Dedifferentiated amniotic fluid mesenchymal stem cell (primary cell): ENCODE data around the gene FN3KRP.
"Not testable (repeated sequence)": the region's sequence is repeated elsewhere in the genome, so short reads cannot be mapped to it uniquely, and the experiment has no call there.

ENCODE experiments used
- DNase-seq: peaks from one replicate; pipeline ENCODE4 v3.0.0-alpha.2; 2016; ENCODE audit errors: extremely low spot score

The FN3KRP gene

DNA sequence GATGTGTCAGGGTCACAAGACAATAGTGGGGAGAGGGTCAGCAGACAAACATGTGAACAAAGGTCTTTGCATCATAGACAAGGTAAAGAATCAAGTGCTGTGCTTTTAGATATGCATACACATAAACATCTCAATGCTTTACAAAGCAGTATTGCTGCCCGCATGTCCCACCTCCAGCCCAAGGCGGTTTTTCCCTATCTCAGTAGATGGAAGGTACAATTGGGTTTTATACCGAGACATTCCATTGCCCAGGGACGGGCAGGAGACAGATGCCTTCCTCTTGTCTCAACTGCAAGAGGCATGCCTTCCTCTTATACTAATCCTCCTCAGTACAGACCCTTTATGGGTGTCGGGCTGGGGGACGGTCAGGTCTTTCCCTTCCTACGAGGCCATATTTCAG, 28.2 kb downstream of the FN3KRP start:
- not testable (repeated sequence) for DNase-seq

DNA sequence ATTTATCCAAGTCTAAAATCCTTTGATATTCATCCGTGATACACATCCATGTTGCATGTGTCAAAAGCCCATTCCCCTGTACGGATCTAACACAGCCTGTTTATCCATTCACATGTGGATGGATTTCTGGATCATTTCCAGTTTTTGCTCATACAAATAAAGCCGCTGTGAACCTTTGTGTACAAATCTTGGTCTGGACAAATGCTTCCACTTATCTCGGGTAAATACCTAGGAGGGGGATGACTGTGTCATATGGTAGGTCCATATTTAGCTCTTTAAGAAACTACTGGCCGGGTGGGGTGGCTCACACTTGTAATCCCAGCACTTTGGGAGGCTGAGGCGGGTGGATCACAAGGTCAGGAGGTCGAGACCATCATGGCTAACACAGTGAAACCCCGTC, 29.0 kb downstream of the FN3KRP start:
- no peak for DNase-seq

DNA sequence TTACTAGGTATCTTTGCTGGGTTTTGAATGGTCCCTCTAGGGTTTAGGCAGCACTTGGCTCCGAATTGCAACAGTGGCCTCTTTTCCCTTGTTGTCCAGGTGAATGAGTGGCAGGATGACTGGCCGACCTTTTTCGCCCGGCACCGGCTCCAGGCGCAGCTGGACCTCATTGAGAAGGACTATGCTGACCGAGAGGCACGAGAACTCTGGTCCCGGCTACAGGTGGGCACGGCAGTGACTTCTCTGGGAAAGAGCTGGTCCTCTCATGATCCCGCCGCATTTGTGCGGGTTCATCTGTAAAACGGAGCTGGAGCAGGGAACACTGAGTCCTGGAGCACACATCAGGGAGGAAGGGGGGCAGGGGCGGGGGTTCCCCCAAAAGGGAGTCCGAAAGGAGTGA, 32.2 kb downstream of the FN3KRP start:
- DNase-seq, result no peak

DNA sequence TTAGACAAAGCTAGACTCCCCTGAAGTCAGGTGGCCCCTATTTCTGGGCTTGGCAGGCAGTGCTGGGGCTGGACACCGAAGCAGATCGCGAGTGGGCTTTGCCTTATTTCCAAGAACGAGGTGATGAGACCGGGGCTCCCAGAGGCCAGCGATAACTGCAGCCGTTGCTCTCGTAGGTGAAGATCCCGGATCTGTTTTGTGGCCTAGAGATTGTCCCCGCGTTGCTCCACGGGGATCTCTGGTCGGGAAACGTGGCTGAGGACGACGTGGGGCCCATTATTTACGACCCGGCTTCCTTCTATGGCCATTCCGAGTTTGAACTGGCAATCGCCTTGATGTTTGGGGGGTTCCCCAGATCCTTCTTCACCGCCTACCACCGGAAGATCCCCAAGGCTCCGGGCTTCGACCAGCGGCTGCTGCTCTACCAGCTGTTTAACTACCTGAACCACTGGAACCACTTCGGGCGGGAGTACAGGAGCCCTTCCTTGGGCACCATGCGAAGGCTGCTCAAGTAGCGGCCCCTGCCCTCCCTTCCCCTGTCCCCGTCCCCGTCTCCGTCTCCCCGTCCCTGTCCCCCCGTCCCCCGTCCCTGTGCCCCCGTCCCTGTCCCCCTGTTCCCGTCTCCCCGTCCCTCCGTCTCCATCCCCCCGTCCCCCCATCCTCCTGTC, 33.9 kb downstream of the FN3KRP start:
- DNase-seq, result no peak

DNA sequence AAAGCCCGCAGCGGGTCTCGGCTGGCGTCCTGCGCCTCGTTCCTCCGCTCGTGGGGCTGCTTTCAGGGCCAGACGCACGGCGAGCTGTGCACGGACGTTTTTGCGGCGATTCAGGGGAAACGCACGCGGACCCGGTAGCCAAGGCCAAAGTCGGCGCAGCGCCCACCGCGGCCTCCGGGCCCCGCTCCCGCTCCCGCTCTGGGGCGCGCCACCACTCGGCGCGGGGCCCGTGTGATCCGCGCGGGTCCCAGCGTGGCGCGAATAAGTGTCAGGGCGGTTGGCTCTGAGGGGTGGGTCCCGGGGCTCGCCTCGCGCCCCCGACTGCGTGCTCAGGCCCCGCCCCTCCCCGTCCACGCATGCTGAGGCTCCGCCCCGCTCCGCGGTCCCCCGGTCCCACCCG, 34.7 kb downstream of the FN3KRP start:
- DNase-seq, result no peak

DNA sequence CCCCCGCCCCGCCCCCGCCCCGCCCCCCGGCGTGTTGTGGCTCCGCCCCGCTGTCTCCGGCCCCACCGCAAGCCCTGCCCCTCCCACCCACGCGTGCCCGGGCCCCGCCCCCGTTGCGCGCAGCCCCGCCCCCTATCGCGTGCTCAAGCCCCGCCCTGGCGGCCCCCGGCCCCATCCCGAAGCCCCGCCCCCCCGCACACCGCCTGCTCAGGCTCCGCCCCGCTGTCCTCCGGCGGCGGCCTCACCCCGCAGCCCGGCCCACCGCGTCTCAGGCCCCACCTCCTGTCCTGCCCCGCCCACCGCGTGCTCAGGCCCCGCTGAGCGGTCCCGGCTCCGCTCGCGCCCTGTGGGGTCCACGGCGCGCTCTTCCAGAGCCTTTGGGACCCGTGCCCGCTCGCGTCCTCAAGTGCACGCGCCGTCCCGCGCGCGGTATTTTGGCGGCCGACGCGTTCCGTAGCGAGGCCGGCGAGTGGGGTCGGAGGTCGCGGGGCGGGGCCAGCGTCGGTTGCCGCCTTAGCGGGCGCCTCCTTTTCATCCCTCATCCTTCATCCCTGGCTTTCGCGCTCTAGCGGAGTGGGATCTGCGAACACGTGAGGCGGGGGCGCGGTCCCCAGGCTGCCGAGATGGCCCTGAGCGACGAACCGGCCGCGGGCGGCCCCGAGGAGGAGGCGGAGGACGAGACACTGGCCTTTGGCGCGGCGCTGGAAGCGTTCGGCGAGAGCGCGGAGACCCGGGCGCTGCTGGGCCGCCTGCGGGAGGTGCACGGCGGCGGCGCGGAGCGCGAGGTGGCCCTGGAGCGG, 35.3 kb downstream of the FN3KRP start, which contains the start of gene TBCD:
TBCD (plus strand) TSS at position 495 of the 800 bp plus-strand sequence; CDS start at position 624, 129 bp downstream.
- DNase-seq, result peak; percentile 80

DNA sequence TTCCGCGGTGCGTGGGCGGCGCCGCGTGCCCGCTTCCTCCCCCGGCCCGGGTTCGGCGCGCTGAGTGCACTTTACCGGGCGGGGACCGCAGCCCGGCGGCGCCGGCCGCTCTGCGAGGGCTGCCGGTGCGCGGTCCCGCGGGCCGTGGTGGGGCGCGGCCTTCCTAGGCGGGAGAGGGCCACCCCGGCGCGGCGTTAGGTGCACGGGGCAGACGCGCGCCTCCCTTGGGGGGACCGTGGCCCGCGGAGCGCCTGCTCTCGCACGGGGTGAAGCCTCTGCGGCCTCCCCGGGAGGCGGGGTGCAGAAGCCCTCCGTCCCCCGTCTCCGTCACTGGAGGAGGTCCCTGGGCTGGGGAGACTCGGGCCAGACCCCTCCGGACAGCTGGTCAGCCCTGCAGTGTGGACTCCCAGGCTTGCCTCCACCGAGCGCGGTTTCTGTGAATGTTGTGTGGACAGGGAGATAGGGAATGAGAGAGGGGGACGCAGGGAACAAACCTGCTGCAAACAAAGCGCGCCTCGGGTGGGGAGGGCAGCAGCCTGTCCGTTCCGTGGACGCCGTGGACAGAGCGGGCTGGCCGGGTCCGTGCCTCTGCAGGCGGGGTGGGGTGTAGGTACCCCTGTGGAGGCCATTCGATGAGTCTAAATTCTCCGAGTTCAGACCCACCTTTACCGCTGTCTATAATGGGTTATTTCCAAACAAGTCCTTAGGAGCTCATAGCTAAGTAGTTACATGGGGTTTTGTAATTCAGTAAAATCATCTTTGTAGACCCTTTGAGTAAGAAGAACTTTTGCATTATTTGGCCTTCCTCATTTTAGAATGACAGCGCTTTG, 36.1 kb downstream of the FN3KRP start:
- no peak for DNase-seq

DNA sequence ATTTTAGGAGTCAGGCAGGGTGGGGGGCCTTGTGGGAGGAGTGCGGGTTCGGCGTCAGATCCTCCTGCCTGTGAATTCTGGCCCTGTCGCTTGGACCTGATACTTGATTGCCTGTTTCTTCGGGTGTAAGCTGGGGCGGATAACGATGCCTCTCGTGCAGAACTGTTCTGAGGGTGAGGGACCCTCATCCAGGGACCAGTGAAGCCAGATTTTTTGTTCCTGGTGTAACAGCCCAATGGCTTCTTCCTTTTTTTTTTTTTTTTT, 36.6 kb downstream of the FN3KRP start:
- DNase-seq, result no peak

DNA sequence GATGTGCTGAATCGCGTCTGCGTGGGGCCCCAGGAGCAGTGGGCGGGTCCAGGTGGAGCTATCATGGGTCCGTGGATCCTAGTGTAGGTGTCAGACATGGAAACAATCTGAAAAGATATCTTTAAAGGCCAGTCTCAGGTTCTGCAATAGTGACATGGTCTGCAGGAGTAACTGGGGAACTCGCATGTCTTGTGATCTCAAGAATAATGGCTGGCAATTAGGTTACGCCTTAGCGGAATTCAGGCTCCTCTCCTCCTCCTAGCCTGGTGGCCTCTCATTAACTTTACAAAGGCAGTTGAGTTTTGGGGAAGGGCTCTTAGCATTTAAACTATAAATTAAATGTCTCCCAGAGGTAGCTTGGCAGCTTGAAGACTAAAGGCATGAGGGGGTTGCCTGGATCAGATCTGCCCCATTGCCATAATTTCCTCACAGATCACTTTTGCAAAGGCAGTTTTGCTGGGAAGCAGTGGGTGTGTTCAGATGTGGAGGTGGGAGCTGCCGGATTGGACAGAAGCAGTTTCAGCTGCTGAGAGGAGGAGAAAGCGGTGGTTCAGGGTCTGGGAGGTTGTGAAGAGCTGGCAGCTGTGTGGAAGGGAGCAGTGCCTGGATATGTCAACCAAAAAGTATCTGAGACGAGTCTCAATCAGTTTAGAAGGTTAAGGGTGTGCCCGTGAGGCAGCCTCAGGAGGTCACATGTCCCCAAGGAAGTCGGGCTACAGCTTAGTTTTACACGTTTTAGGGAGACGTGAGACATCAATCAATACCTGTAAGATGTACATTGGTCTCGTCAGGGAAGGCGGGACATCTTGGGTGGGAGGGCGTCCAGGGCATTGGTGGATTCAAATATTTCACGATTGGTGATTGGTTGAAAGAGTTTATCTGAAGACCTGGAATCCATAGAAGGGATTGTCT, 38.0 kb downstream of the FN3KRP start:
- DNase-seq, result no peak

DNA sequence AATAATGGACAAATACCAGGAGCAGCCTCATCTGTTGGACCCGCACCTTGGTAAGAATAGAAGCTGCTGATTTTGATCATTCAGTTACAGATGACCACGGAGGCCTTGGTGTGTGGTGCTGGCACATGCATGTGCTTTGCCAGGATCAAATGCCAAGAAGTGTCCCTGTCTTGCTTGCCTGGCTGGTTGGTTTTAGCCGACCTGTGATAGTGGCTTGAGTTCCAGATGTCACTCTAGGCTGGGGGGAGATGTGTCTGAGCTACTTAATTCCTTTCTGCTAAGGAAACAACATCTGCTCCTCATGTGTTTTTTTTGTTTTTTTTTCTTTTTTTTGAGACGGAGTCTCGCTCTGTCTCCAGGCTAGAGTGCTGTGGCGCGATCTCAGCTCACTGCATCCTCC, 39.7 kb downstream of the FN3KRP start:
- DNase-seq, result no peak

DNA sequence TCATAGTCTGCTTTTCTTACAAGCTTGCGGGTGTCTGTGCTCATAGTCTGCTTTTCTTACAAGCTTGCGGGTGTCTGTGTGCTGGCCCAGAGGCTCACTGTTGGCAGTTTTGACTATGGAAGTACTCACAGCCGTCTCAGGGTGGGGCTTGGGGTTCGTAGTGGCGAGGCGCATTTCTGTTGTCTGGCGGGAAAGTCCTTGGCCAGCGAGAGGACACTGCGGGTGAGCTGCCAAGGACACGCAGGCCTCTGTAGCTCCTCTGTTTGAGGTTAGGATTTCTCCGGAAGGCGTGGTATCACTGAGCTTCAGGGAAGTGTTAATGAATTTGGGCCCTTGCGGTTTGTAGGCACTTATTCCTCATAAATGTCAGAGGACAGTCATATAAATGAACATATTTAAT, 48.9 kb downstream of the FN3KRP start:
- DNase-seq, result no peak

DNA sequence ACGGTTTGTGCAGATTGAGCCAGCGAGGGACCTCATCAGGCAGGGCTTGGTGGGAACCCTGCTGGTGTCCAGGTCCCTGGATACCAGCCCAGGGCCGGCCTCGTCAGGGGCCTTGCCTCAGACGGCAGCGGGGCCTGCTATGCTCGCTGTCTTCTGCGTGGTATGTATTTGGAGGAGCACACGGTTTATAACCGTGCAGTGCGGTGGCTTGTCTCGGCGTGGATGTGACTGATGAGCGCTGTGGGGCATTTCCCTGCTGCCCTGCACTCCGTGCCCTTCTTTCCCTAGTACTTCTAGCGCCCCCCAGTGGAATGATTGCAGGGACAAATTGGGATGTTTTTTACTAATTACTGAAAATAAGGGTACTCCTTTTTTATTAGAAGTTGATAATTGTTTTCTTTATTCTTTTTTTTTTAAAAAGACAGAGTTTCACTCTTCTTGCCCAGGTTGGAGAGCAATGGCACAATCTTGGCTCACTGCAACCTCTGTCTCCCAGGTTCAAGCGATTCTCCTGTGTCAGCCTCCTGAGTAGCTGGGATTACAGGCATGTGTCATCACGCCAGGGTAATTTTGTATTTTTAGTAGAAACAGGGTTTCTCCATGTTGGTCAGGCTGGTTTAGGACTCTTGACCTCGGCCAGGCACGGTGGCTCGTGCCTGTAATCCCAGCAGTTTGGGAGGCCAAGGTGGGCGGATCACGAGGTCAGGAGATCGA, 50.7 kb downstream of the FN3KRP start:
- DNase-seq, result no peak

DNA sequence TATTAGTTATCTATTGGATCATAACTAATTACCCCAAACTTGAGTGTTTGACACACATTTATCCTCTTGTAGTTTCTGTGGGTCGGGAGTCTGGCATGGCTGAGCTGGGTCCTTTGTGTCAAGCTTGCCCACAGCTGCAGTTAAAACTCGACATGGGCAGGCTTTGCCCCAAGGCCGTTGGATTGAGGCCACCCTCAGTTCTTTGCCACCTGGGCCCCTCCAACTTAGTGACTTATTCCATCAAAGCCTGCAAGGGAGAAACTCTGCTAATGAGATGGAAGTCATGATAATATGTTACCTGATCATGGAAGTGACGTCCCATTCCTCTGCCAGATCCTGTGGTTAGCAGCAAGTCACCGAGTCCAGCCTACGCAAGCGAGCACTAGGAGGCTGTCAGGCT, 52.5 kb downstream of the FN3KRP start:
- DNase-seq, result no peak

DNA sequence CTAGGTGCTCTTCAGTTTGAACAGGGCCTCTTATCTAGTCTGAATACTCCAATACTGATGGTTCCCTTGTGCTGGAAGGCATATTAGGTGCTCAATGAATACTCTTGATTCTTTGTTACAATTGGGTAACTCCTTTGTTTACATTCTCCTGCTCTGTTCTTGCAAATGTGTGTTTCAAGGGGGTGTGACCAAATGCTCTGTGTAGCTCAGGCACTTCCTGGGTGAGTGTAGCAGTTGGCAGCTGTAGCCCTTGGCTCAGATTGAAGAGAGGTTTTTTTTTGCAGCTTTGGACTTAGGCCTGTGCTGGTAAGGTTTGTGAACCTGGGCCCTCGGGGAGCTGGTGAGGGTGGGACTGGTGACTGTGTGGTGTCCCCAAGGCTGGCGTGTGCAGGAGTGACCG, 55.5 kb downstream of the FN3KRP start:
- no peak for DNase-seq

DNA sequence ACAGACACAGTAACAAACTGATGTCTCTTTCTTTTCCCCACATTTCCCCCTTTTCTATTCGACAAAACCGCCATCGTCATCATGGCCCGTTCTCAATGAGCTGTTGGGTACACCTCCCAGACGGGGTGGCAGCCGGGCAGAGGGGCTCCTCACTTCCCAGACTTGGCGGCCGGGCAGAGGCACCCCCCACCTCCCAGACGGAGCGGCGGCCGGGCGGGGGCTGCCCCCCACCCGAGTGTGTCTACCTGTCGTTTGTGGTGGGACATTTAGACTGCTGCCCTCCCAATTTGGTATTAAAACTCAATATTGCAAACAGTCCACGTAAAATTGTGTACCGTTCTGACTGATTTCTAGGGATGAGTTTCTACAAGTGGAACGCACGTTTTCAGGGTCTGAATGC, 58.0 kb downstream of the FN3KRP start:
- DNase-seq, result not testable (repeated sequence)

DNA sequence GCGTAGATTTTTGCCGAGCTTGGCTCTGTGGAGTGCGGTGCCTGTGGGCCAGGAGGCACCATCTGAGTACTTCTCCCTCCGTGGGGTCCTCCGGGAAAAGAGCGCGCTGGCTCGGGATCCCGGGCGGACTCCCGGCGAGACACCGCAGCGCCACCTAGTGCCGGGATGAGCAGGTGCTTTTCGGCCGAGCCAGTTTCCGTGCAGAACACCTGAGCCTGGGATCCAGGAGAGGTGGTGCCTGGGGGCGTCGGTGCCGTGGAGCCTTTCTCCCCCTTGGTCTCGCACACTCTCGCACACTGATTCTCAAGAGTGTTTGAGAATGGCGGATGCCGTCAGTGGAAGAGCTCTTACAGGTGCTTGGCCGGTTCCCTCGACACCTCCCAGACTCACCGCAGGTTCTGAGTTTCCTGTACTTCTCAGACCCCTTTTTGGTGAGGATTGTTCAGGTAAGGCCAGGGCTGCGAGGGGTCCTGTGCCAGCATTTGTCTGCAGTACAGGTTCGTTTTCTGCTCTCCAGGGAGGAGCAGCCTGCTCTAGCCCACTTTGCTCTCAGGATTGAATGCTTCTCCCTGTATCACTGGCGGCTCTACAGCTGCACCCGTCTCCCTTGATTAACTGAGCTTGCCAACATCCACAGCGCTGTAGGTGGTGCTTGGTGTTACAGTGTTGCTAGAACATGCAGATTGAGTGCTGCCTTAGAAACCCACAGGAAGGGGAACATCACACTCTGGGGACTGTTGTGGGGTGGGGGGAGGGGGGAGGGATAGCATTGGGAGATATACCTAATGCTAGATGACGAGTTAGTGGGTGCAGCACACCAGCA, 58.7 kb downstream of the FN3KRP start:
- no peak for DNase-seq

DNA sequence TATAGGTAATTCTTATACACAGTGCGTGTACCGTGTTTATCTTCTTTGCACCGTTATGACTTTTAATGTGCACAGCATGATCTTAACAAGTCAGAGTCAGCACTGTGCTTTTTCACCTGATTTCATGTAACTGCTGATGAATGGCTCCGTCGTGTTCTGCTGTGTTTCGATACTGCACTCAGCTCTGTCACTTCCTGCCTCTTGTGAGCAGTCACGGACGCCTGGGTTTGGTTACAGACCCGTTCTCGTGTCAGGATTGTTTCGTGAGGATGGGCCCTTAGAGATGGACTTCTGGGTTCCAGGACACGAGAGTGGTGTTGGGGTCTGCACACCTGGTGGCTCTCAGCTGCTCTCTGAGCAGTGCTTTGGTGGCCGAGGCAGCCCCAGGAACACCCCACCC, 59.9 kb downstream of the FN3KRP start:
- DNase-seq, result no peak
